EL (cell line): ENCODE data around the gene MBIP.
"Not testable (repeated sequence)": the region's sequence is repeated elsewhere in the genome, so short reads cannot be mapped to it uniquely, and the experiment has no call there.

Experiments used
- DNase-seq: peaks from one replicate; pipeline ENCODE4 v3.0.0-alpha.2; 2016

MBIP gene, protein sequence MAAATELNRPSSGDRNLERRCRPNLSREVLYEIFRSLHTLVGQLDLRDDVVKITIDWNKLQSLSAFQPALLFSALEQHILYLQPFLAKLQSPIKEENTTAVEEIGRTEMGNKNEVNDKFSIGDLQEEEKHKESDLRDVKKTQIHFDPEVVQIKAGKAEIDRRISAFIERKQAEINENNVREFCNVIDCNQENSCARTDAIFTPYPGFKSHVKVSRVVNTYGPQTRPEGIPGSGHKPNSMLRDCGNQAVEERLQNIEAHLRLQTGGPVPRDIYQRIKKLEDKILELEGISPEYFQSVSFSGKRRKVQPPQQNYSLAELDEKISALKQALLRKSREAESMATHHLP

DNA sequence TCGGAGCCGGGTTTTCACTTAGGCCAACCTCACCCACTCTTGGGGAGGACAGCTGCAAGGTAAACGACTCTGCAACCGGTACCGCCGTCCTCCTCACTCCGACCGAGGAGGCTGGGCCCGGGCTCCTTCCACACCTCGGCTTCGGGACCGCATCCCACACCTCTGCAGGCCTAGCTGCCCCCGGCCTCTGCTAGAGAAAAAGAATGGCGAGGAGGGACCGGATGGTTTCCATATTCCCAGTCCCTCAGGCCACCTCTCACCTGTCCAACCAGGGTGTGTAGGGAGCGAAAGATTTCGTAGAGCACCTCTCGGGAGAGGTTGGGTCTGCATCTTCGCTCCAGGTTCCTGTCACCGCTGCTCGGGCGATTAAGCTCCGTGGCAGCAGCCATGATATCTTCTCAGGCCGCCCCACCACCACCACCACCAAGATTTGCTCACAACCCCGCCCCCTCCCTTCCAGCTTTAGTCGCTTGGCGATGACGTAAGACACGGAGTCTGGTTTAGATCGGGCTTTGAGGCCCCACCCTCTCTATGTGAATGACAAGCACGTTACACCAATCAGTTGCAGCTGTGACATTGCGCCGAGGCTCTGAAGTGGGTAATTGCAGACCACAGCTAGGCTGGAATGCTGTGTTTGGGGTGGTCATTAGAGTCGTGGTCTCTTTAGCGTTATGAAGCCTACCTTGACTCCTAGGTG is at the start of gene MBIP:
Gene MBIP (minus strand): TSS at position 438 of the 697 bp plus-strand sequence. CDS start 49 bp downstream, at position 389.
- peak; percentile 96 for DNase-seq

DNA sequence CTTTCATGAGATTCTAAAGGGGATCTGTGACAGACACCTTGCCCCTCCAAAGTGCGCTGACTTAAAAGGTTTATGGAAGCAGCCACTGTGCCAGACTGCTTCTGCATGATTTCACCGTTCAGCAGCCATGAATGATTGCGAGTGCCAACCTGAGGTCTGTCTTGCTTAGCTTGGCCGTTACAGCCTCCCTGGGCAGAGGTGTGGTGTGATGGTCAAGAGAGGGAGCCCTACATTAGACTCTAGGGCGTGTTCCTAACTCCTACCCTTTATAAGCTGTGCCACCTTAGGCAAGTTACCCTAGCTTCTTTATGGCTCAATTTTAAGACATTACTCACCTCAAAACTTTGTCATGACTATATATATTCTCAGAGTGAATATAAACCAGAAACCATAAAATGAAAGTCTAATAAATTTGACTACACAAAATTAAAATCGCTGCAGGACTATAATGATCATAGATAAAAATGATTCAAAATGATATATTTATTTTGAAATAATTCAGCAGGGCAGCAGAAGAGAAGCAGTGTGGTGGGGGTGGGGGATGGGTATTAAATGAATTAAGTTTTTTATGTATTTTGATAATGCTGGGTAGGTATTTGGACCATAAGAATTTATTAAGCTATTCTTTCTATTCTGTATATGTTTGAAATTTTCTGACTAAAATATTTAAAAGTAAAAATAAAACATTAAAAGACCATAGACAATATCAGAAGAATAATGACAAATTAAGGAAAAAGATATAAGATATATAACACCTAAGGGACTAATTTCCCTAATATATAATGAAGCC is 47.7 kb upstream of the MBIP start:
- DNase-seq = no peak

DNA sequence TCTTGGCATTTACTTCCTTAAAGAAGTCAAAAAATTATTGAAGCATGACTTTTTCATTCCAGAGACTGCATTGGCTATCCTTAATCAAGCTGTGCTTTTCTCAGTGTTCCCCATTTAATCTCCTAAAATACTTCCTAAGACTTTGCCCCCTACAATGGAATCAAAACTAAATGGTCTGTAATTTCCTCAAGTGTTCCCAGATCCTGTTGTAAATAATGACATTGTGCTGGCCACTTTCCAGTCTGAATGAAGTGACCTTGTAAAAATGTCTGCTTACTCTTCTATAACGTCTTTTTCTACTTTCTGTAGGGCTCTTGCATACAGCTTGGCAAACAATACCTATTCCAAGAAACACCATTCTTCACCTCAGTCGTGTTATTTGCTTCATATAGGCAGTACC is 45.3 kb upstream of the MBIP start:
- DNase-seq = no peak

DNA sequence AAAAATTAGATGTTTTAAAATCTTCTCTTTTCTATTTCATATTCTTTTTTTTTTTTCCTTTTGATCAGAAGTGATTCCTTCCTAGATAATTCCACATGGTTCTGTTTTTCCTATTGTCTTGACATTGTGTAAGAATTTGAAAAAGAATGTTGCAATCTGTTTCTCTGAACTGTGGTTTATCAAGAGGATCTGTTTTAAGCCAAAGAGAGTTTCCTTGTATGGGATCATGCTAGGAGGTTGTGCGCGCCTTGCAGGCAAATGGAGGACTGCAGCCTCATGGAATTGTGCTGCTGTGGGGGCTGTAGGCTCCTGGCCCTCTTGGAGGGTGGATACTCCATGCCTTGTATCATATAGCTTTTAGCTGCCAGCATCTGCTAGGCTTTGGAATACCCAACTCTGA is 43.3 kb upstream of the MBIP start:
- DNase-seq = no peak

DNA sequence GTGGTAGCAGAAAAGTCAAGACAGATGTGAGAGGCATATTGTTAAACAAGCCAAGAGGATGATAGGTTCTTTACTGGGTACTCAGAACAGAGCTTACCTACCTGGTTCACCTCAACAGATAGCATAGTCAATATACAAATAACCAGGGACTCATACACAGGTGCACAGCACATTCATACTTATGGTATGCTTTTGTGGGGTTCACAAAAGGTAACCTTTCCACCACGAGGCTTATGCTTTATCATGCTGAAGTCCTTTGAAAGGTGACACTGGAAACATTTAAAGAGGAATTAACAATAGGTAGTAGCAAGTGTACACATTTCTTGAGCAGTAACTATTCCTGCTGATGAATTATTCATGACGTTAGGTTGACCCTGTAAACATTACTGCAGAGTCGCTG is 42.2 kb upstream of the MBIP start:
- no peak for DNase-seq

DNA sequence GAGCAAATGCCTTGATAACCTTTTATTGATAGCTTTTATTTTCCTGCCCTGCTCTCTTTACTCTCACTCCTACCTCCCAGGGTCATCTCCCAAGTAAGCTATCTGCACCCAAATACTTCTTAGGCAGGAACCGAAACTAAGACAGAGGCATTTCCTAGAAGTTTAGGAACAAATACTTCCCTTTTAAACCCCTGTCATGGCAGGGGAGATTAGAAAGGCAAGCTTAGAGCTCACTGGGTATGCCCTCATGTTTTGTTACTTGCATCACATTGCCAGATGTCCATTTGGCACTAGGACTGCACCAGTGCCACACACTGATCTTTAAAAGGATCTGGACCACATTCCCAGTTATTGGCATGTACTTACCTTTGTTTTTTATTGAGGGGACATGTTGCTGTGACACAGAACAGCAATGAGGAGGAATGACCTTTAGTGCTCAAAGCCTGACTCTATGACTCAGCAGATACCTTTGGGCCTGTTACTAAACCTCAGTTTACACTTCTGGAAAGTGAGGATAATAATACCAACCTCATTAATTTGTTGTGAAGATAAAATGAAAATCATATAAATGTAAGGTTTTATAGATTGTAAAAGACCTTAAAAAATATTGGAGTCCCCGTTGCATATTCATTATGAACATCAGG is 40.9 kb upstream of the MBIP start:
- no peak for DNase-seq

DNA sequence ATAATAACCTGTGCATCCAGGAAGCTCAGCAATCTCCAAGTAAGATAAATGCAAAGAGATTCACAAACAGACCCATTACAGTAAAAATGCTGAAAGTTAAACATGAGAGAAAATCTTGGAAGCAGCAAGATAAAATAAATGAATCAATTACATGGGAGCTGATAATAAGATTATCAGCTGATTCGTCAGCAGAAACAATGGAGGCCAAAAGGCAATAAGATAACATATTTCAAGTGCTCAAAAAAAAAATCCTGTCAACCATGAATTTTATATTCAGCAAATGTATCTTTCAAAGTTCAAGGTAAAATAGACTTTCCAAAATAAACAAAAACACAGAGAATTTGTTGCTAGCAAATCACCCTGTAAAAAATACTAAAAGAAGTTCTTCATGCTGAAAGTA is 36.4 kb upstream of the MBIP start:
- DNase-seq = no peak

DNA sequence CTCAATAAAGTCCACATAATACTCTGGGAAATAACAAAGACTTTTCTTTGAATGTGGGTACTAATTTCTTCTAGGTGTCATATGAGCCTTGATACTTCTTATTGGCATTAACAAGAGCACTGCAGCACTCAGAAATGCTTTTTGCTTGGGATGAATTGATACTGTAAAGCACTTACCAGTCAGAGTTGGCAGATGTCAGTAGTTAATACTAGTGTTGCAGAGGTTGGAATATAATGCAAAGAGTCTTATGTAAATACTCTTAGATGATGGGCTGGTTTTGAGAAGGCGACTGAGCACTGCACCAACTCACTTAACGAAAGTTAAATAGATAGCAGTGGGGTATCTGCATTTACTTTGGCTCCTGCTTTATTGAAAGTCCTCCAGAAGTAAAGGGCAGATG is 25.6 kb upstream of the MBIP start:
- DNase-seq = no peak

DNA sequence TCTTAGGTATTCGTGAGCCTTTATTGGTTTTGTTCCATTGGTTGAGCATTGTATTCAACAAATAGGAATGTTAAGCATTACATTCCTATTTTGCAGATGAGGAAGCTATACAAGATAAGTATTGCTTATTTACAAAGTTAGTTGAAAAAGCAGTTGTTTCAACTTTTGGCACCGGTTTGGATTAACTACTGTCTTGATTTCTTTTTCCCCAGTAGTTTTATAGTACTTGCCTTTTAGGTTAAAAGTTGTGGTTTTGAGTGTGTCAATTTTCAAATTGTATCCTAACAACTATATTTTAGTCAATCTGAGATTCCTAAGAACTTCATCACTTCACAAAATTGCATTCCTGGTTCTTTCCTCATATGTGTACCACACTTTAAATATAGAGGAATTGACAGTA is 23.8 kb upstream of the MBIP start:
- DNase-seq = no peak

DNA sequence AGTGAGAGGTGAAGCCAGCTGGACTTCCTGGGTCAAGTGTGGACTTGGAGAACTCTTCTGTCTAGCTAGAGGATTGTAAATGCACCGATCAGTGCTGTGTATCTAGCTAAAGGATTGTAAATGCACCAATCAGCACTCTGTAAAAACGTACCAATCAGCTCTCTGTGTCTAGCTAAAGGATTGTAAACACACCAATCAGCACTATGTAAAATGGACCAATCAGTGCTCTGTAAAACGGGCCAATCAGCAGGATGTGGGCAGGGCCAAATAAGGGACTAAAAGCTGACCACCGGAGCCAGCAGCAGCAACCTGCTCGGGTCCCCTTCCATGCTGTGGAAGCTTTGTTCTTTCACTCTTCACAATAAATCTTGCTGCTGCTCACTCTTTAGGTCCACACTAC is 21.4 kb upstream of the MBIP start:
- not testable (repeated sequence) for DNase-seq

DNA sequence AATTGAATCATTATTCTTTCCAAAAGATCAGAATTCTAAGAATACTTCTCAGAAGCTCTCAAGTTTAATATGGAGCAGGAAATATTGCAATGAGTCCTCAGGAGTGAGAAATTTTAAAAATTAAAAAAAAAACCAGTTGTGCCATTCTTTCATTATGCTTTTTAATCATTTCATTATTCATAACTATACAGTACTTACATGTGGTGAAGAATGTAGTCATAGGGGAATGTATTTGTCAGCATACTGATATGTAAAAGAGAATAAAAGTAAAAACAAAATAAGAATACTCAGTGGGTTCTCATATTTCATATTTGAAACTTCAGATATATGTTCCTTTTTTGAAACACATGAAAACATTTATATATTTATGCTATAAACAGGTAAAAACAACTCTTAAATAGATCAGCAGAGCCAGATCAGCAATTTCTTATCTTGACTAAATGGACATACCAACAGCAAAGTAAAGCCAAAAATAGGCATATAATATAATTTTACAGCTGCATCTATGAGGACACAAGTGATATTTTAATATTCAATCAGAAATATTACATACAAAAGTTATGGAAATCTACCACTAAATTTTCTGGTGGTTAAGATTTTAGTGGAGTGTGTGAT is 19.9 kb upstream of the MBIP start:
- DNase-seq = no peak

DNA sequence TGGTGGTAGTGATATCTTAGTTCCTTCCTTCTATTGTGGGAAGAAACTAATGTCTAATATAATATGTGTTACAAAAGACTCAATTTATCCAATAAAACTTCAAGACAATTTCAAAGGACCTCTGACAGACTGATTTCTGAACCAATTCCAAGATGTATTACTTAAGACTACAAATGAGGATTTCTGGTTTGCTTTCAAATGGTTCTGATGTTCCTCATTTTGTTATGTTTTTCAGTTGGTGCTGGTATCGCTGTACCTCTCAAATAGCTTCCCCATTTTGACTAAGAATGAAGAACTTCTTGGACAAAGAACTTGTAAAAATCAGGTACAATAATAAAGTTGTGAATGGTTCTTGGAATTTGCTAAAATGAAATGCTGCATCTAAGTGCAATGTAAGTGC is 19.4 kb upstream of the MBIP start:
- no peak for DNase-seq

DNA sequence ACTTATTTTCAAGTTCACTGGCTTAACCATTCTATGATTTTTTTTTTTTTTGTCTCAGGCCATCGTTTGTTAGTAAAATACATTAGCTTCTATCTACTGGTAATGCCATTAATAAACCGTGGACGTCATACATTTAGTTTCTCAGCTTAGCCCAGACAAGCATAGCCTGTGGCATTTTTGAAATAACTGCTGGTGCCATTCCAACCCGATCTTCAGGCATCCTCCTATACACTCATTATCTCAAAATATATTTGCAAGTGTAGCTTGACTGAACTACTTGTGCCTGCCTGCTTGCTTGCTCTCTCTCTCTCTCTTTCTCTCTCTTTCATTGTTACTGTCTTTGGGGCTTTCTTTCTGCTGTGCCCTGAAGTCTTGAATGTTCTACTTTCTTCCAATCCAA is 12.7 kb upstream of the MBIP start:
- DNase-seq = no peak

DNA sequence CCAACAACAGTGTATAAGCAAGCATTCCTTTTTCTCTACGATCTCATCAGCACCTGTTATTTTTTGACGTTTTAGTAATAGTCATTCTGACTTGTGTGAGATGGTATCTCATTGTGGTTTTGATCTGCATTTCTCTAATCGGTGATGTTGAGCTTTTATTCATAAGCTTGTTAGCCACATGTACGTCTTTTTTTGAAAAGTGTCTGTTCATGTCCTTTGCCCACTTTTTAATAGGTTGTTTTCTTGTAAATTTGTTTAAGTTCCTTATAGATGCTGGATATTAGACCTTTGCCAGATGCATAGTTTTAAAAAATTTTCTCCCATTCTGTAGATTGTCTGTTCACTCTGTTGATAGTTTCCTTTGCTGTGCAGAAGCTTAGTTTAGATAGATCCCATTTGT is 7.1 kb upstream of the MBIP start:
- DNase-seq = not testable (repeated sequence)

DNA sequence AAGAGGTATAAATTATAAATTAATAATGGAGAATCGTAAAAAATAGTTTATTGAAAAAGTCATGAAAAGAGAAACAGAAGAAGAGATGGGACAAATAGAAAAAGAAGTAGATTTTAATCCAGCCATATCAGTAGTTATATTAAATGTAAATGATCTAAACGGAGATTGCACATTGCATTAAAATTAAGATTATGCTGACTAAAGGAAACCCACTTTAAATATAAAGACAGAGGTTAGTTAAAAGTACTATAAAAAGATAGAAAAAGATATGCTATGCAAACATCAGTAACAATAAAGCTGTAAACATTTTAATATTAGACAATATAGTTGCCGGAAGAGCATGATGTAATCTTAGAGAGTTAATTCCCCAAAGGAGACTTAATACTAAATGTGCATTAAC is 5.4 kb upstream of the MBIP start:
- no peak for DNase-seq

DNA sequence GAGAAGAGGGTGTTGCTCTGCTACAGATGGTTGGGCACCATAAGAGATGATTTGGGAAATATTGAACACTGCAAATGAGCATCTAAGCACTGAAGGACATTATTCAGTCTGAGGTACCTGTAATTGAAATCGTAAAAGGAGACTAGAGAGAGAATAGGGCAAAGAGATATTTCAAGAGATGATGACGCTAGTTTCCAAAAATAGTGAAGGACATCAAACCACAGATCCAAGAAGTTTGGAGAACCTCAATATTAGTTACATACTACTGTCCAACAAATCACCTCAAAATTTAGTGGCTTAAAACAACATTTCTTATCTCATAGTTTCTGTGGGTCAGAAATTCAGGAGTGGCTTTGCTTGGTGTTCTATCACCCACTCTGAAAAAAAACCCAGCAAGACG is 4.5 kb upstream of the MBIP start:
- no peak for DNase-seq

DNA sequence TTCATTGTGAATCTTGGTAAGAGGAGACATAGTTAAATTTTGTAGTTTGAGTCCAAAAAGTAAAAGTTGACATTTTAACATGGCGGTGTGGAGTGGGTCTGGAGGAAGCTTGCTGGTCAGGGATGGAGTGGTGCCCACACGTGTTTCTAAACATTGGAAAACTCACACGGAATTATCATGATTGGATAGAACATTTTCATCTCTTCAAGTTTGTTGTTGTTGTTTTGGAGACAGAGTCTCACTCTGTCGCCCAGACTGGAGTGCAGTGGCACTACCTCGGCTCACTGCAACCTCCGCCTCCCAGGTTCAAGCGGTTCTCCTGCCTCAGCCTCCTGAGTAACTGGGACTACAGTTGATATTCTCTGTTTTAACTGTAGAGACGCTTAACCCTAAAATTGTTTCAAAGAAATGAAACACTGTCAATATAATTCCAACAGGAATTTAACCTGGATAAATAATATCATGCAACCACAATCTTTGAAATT is 502 bp upstream of the MBIP start:
- no peak for DNase-seq

DNA sequence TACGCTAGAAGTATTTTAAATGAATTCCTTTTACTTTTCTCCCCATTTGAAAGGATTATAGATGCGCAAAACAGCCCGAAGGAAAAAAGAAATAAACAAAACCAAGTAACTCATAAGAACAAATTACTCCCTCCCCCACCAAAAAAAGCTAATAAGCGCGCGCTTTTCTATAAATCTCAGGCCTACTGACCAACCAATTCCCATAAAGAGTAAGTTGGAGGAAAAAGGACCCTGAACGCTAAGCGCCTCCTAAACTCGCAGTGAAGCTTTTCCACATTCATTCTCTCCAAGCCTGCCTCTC is 588 bp downstream of the MBIP start:
- DNase-seq = no peak

DNA sequence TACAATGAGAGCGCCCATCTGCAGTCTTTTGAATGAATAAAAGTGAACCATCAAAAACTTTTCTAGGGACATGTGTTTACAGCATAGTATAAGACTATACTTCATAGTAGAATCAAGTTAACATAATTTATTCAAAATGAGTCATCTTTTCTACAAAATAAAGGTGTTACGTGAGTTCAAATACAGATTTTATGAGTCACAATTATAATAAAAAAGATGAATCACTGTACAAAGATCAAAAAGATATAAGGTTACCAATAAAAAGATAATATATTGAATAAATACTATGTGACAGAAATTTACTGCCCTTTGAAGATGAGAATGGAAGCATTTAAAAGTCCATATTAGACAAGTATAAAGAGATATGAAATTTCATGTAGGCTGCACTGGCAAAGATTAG is 2.8 kb downstream of the MBIP start:
- DNase-seq = peak; percentile 9

DNA sequence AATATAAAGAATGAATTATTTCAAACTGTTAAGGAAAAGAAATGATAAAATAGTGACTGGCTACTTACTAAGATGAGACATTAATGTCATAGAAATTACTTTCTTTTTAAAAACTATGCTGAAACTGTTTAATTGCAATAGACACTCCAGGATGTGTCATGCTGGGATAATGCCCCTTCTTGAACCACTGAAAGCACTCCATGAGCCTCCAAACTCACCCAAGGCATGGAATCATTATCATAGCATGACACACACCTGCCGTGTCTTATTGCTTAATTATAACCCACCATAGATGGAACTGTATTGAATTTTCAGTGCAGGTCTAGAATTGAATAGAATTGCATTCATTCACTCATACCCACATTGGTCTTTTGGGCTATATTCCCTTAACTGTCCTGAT is 4.3 kb downstream of the MBIP start:
- DNase-seq = no peak

DNA sequence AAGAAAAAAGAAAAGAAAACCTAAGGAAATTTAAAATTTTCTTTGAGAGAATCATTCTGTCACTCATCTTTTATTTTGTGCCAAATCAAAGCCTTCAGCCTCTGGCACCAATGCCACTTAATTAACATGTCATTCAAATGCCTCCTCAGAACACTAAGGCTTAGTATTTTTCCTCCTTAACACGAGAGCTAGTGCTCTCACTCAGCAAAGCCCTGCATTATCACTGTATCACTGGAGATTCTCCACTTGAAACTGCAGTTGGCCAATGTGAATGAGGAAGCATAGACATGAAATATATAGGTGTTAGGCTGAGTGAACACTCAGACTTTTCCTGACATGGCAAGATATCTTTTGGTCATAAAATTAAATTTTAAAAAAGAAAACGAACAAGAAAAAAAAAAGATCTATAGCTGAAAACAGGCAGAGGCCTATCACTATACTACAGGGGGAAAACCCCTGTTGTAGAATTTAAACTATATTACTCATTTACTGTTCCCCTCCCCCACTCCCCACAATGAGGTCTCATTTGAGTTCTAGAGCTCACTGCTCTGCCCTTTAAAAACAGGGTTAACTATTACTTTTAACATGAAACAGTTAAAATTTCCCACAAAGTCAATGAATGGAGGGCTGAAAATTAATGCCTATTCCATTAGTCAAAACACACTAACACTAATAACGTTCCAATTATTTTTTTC is 5.1 kb downstream of the MBIP start:
- no peak for DNase-seq

DNA sequence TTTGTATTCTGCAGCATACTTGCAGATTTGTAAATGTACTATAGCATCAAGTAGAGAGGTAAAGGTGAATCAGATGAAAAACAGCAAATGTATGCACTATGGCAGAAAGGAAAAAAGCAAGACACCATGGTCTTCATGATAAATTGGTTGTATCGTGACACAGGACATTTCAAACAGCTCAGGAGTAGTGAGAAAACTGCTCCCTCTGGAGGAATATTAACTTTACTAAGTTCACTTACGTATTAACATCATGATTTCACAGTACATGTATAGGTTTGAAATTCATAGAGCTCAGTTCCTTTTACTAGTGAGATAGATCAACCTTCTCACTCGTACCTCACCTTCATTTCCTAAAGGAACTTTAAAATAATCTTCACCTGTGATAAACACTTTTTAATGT is 6.5 kb downstream of the MBIP start:
- no peak for DNase-seq
